ENCODE results near the gene C3orf18. TPM values are rescaled to one million over a fixed set of nuclear protein-coding genes. Genes with fewer than 3 reads are reported as not detected.
A peak's percentile ranks its signal among the peaks of the same experiment; 100 is the strongest.

C3orf18 gene
- total RNA-seq, 2 donors from 2014 or later = 7.8 to 19.0 TPM

GRCh38 chr3:50573566-50574443, 6.3 kb upstream of the C3orf18 start:
- Histone ChIP-seq H3K27me3 (replicated peaks; ENCODE audit: insufficient read depth) (no peaks in the 10 kb centered on the region), H3K4me3 (no peak overlapping the region), H3K9me3 (no peaks in the 10 kb centered on the region), H3K36me3 (peaks cover 9% of the 10 kb centered on the region), H3K4me1 (ENCODE audit: control insufficient read depth in 1 of 2, low read depth in 2 of 2) (peaks cover 0 to 22% of the 10 kb centered on the region in 2 donors), H3K27ac (no peak overlapping the region)
- no peak for TF ChIP-seq CTCF (IDR thresholded peaks at IDR 0.05)
- no peak for DNase-seq (ENCODE audit: low spot score)
- ATAC-seq (ENCODE audit: insufficient number of reproducible peaks, low FRiP score, low read depth) = no peak

- no peaks in the 10 kb centered on the region for H3K27me3 ChIP-seq (replicated peaks; ENCODE audit: insufficient read depth)
- H3K27ac ChIP-seq = no peak overlapping the region
- no peaks in the 10 kb centered on the region for H3K9me3 ChIP-seq
- DNase-seq (ENCODE audit: low spot score) (no peak), ATAC-seq (ENCODE audit: insufficient number of reproducible peaks, low FRiP score, low read depth) (no peak)
- peaks cover 0 to 29% of the 10 kb centered on the region in 2 donors for H3K4me1 ChIP-seq (ENCODE audit: control insufficient read depth in 1 of 2, low read depth in 2 of 2)
- no peak overlapping the region for H3K4me3 ChIP-seq
- no peak for TF ChIP-seq CTCF (IDR thresholded peaks at IDR 0.05)
- H3K36me3 ChIP-seq = peaks cover 9% of the 10 kb centered on the region
Observed at GRCh38 chr3:50572801-50573371, 5.3 kb upstream of the C3orf18 start.

GRCh38 chr3:50572158-50572557, 4.6 kb upstream of the C3orf18 start:
- ATAC-seq (ENCODE audit: insufficient number of reproducible peaks, low FRiP score, low read depth) = no peak
- no peaks in the 10 kb centered on the region for H3K27me3 ChIP-seq (replicated peaks; ENCODE audit: insufficient read depth)
- H3K4me3 ChIP-seq = no peak overlapping the region
- no peak overlapping the region for H3K27ac ChIP-seq
- no peak for DNase-seq (ENCODE audit: low spot score)
- peak; percentile 92 for TF ChIP-seq CTCF (IDR thresholded peaks at IDR 0.05)
- H3K4me1 ChIP-seq (ENCODE audit: control insufficient read depth in 1 of 2, low read depth in 2 of 2) = peaks cover 0 to 31% of the 10 kb centered on the region in 2 donors
- no peaks in the 10 kb centered on the region for H3K9me3 ChIP-seq
- peaks cover 1% of the 10 kb centered on the region for H3K36me3 ChIP-seq

GRCh38 chr3:50571486-50571885, 3.9 kb upstream of the C3orf18 start:
- Histone ChIP-seq H3K9me3 (no peaks in the 10 kb centered on the region), H3K4me1 (ENCODE audit: control insufficient read depth in 1 of 2, low read depth in 2 of 2) (peaks cover 5 to 37% of the 10 kb centered on the region in 2 donors), H3K4me3 (no peak overlapping the region), H3K27me3 (replicated peaks; ENCODE audit: insufficient read depth) (no peaks in the 10 kb centered on the region), H3K27ac (no peak overlapping the region), H3K36me3 (no peaks in the 10 kb centered on the region)
- no peak for TF ChIP-seq CTCF (IDR thresholded peaks at IDR 0.05)
- no peak for ATAC-seq (ENCODE audit: insufficient number of reproducible peaks, low FRiP score, low read depth)
- DNase-seq (ENCODE audit: low spot score) = no peak

GRCh38 chr3:50570508-50571279, 3.1 kb upstream of the C3orf18 start:
- no peaks in the 10 kb centered on the region for H3K27me3 ChIP-seq (replicated peaks; ENCODE audit: insufficient read depth)
- no peak for DNase-seq (ENCODE audit: low spot score)
- no peaks in the 10 kb centered on the region for H3K36me3 ChIP-seq
- TF ChIP-seq CTCF (IDR thresholded peaks at IDR 0.05) = no peak
- no peak overlapping the region for H3K27ac ChIP-seq
- H3K4me1 ChIP-seq (ENCODE audit: control insufficient read depth in 1 of 2, low read depth in 2 of 2) = peaks cover 5 to 40% of the 10 kb centered on the region in 2 donors
- H3K9me3 ChIP-seq = no peaks in the 10 kb centered on the region
- H3K4me3 ChIP-seq = no peak overlapping the region
- no peak for ATAC-seq (ENCODE audit: insufficient number of reproducible peaks, low FRiP score, low read depth)

Data from thoracic aorta (tissue), 2 donors.